Left ventricle myocardium inferior (tissue), 1 donor: ENCODE data around the gene PRRX2. TPM values are rescaled to one million over a fixed set of nuclear protein-coding genes. Genes with fewer than 3 reads are reported as not detected.

ENCODE experiments used
- DNase-seq: peaks from one replicate; pipeline ENCODE4 v3.0.0-alpha.2; 2020
- H3K27ac ChIP-seq: fragments of 200-600 bp; replicated peaks from 2 replicates; pipeline ENCODE4 v1.8.0; 2021
- H3K27me3 ChIP-seq: fragments of 200-600 bp; 2 replicates; pipeline ENCODE4 v1.8.0; 2021; ENCODE audit warnings: low read depth
- H3K36me3 ChIP-seq: fragments of 200-600 bp; 2 replicates; pipeline ENCODE4 v1.8.0; 2021
- H3K4me1 ChIP-seq: fragments of 200-600 bp; 2 replicates; pipeline ENCODE4 v1.8.0; 2021
- H3K4me3 ChIP-seq: fragments of 200-600 bp; 2 replicates; pipeline ENCODE4 v1.8.0; 2021; ENCODE audit warnings: mild to moderate bottlenecking, moderate library complexity
- H3K9me3 ChIP-seq: fragments of 200-600 bp; replicated peaks from 2 replicates; pipeline ENCODE4 v1.8.0; 2021
- intact Hi-C: fragments of 100-400 bp; cut with micrococcal nuclease; formaldehyde crosslinking; loops from one replicate; pipeline ENCODE4 v1.11.0; 2022
- total RNA-seq: library from RNA; stranded (reverse); fragmentation: NEBNext Ultra II Directional; extraction: Animal tissue kit (Norgen Biotek cat#: 25700); gene quantifications from one replicate; pipeline ENCODE4 v1.2.1, GENCODE V29; 2021
- TF ChIP-seq, protein P1 (sequence below): fragments of 200-600 bp; IDR thresholded peaks from 2 replicates; pipeline ENCODE4 v1.8.0; 2021; ENCODE audit warnings: antibody characterized with exemption, mild to moderate bottlenecking, borderline replicate concordance
- donor health status: DM: no; HTN: yes; CAD: no; lungs with severe emphysema.

PRRX2 gene
- total RNA-seq, 1 donor from 2014 or later, result 0.85 TPM

DNA sequence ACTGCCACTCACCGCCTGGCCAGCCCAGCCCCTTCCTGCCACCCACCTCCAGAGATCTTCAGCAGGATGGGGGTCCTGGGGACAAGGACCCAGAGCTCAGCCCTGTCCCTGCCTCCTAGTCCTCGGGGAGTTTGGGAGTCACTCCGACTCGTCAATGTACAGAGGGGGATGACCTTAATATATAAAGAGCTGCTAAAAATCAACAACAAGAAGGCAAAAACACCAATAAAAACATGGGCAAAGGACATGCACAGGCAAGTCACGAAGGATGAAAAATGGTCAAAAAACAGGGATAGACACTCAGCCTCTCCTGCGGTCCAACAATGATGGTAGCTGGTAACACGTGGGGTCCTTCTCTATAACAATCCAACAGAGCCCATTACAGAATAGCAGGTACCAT is 18.8 kb upstream of the PRRX2 start:
- no peak overlapping the region for H3K4me3 ChIP-seq
- no peaks in the 10 kb centered on the region for H3K36me3 ChIP-seq
- no peak overlapping the region for H3K27ac ChIP-seq
- intact Hi-C loops, result loop anchor here (10.0 kb wide), 1 partner anchor 138 kb away; no protein-coding TSS in a partner anchor
- peaks cover 6% of the 10 kb centered on the region for H3K27me3 ChIP-seq
- TF ChIP-seq, protein P1, sequence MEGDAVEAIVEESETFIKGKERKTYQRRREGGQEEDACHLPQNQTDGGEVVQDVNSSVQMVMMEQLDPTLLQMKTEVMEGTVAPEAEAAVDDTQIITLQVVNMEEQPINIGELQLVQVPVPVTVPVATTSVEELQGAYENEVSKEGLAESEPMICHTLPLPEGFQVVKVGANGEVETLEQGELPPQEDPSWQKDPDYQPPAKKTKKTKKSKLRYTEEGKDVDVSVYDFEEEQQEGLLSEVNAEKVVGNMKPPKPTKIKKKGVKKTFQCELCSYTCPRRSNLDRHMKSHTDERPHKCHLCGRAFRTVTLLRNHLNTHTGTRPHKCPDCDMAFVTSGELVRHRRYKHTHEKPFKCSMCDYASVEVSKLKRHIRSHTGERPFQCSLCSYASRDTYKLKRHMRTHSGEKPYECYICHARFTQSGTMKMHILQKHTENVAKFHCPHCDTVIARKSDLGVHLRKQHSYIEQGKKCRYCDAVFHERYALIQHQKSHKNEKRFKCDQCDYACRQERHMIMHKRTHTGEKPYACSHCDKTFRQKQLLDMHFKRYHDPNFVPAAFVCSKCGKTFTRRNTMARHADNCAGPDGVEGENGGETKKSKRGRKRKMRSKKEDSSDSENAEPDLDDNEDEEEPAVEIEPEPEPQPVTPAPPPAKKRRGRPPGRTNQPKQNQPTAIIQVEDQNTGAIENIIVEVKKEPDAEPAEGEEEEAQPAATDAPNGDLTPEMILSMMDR, result no peak
- H3K9me3 ChIP-seq, result no peaks in the 10 kb centered on the region
- DNase-seq, result no peak
- peaks cover 8% of the 10 kb centered on the region for H3K4me1 ChIP-seq

DNA sequence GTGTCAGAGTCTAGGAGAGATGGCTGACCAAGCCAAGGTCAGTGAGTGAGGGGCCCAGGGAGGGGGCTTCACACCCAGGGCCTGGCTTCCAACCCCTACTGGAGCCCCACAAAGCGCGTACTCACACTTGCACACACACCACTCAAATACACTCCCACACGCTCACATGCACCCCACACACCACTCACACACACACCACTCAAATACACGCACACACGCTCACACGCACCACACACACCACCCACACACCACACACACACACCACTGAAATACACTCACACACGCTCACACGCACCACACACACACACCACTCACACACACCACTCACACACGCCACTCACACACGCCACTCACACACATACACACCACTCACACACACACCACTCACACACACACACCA is 17.8 kb upstream of the PRRX2 start:
- H3K4me1 ChIP-seq, result peaks cover 1% of the 10 kb centered on the region
- no peak overlapping the region for H3K27ac ChIP-seq
- H3K9me3 ChIP-seq, result no peaks in the 10 kb centered on the region
- H3K27me3 ChIP-seq, result peaks cover 6% of the 10 kb centered on the region
- H3K36me3 ChIP-seq, result no peaks in the 10 kb centered on the region
- TF ChIP-seq, protein P1, result no peak
- H3K4me3 ChIP-seq, result no peak overlapping the region
- DNase-seq, result no peak
- intact Hi-C loops, result loop anchor here (10.0 kb wide), 1 partner anchor 137 kb away; no protein-coding TSS in a partner anchor

DNA sequence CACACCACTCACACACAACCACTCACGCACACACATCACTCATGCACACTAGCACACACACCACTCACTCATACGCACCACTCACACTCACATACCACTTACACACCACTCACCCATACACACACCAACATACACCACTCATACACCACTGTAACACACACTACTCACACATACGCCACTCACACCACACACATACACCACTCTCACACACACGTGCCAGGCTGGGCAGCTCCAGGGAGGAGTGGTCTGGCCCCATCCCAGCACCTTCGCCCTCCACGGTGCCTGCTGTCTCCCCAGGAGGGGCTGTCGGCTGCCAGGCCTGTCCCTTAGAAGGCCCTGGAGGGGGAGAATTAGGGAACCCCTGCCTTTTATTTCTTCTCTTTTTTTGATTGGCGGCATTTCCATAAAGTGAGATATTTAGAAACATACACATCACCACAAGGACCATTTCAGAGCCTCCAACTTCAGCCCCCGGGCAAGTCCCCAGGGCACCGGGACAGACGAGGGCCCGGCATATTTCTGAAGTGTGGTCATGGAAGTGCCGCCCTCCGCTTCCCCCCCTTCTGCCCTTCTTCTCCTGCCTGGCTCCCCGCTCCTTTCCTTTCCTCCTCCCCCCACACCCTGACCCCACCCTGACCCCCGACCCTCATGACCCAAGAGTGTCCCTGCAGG is 17.2 kb upstream of the PRRX2 start:
- Histone ChIP-seq H3K27ac (no peak overlapping the region), H3K27me3 (peaks cover 6% of the 10 kb centered on the region), H3K9me3 (no peaks in the 10 kb centered on the region), H3K36me3 (no peaks in the 10 kb centered on the region), H3K4me1 (no peaks in the 10 kb centered on the region), H3K4me3 (no peak overlapping the region)
- no peak for DNase-seq
- TF ChIP-seq, protein P1, result no peak
- intact Hi-C loops, result loop anchor here (10.0 kb wide), 1 partner anchor 137 kb away; no protein-coding TSS in a partner anchor

DNA sequence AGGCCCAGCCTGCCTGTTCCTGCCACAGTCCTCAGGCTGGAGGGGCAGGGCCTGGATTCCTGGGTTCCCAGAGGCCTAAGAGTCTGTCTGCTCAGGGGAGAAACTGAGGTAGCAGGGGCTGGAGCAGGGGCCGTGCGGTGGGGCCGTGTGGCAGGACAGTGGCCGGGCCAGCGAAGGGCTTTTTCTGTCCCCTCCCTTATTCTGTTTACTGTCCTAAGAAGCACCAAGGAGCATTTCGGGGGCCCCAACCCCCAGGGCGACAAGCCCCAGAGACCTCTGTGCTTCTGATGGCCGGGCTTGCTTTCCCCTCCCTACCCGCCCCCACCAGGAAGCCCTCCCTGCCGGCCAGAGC is 16.7 kb upstream of the PRRX2 start:
- no peaks in the 10 kb centered on the region for H3K4me1 ChIP-seq
- no peaks in the 10 kb centered on the region for H3K9me3 ChIP-seq
- H3K27ac ChIP-seq, result no peak overlapping the region
- intact Hi-C loops, result loop anchor here (10.0 kb wide), 1 partner anchor 136 kb away; no protein-coding TSS in a partner anchor
- peaks cover 6% of the 10 kb centered on the region for H3K27me3 ChIP-seq
- no peaks in the 10 kb centered on the region for H3K36me3 ChIP-seq
- no peak overlapping the region for H3K4me3 ChIP-seq
- no peak for DNase-seq
- TF ChIP-seq, protein P1, result no peak

DNA sequence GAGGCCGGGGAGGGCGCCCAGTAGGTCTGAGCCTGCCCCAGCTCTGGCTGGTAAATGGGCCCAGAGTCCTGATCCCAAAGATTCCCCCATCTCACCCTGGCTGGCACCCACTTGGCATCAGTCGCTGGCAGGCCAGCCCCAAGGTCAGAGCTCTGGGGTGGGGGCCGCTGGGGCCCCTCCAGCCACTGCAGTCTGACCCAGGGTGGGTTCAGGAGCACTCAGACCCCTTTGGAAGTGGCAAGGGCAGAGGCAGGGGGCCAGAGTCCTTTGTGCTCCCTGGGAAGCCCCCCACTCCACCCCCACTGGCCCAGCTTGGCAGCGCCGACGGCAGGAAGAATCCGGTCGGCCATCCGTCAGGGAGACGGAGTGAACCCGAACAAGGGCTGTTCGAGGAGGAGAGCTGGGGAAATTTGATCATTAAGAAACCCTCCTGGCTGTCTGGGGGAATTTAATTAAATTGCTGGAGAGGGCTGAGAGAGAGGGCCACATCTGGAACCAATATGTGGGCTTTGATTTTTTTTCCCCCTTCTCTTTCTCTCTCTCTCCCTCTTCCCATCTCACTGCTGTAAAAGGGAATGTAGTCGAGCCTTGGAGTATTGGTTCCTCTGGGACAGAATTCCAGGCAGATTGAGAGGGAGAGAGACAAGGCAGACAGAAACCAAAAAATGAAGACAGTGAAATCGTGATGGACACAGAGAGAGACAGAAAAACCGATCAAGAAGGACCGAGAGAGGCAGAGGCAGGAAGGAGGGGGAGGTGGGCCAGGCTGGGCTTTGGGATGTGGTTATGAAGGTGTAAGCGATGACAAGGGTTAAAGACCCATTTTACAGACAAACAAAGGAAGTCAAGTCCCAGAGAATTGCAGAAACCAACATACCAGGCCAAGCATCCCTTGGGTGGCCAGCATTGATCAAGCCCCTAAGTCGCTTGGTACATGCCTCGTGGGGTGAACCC is 15.4 kb upstream of the PRRX2 start:
- no peak for DNase-seq
- Histone ChIP-seq H3K4me3 (no peak overlapping the region), H3K36me3 (no peaks in the 10 kb centered on the region), H3K9me3 (no peaks in the 10 kb centered on the region), H3K27me3 (peaks cover 6% of the 10 kb centered on the region), H3K4me1 (peaks cover 4% of the 10 kb centered on the region), H3K27ac (no peak overlapping the region)
- TF ChIP-seq, protein P1, result no peak
- intact Hi-C loops, result loop anchor here (10.0 kb wide), 1 partner anchor 135 kb away; no protein-coding TSS in a partner anchor
